ENCODE data around the gene GOLGA6L26.
"Not testable (repeated sequence)": the region's sequence is repeated elsewhere in the genome, so short reads cannot be mapped to it uniquely, and the experiment has no call there.

The GOLGA6L26 gene

GRCh38 chr15:23334096-23334495 lies at the start of gene GOLGA6L26:
Gene GOLGA6L26 (minus strand): TSS chr15:23334196. CDS start chr15:23334135, 61 bp downstream.
- DNase-seq = not testable (repeated sequence)

GRCh38 chr15:23381192-23381591 lies 47.2 kb upstream of the GOLGA6L26 start:
- DNase-seq = not testable (repeated sequence)

GRCh38 chr15:23380700-23381099 lies 46.7 kb upstream of the GOLGA6L26 start:
- DNase-seq = not testable (repeated sequence)

- not testable (repeated sequence) for DNase-seq
These were observed 45.0 kb upstream of the GOLGA6L26 start for GRCh38 chr15:23378946-23379345.

GRCh38 chr15:23374226-23374625 lies 40.2 kb upstream of the GOLGA6L26 start:
- DNase-seq = not testable (repeated sequence)

GRCh38 chr15:23372891-23373600 lies 39.0 kb upstream of the GOLGA6L26 start:
- not testable (repeated sequence) for DNase-seq

- DNase-seq = no peak
These were observed 38.3 kb upstream of the GOLGA6L26 start for GRCh38 chr15:23372284-23372683.

- DNase-seq = not testable (repeated sequence)
These were observed 37.9 kb upstream of the GOLGA6L26 start for GRCh38 chr15:23371868-23372267.

GRCh38 chr15:23371134-23371533 lies 37.1 kb upstream of the GOLGA6L26 start:
- not testable (repeated sequence) for DNase-seq

GRCh38 chr15:23370578-23370977 lies 36.6 kb upstream of the GOLGA6L26 start:
- DNase-seq = no peak

- not testable (repeated sequence) for DNase-seq
These were observed 30.3 kb upstream of the GOLGA6L26 start for GRCh38 chr15:23364261-23364660.

- not testable (repeated sequence) for DNase-seq
These were observed 28.6 kb upstream of the GOLGA6L26 start for GRCh38 chr15:23362622-23363021.

- DNase-seq = not testable (repeated sequence)
These were observed 20.5 kb upstream of the GOLGA6L26 start, which contains the start of gene GOLGA8S for GRCh38 chr15:23354448-23354847. Gene GOLGA8S (plus strand): TSS chr15:23354748. CDS start chr15:23354810, 62 bp downstream.

GRCh38 chr15:23311233-23311632 lies 22.8 kb downstream of the GOLGA6L26 start:
- not testable (repeated sequence) for DNase-seq

- DNase-seq = not testable (repeated sequence)
These were observed 28.1 kb downstream of the GOLGA6L26 start for GRCh38 chr15:23305921-23306320.

GRCh38 chr15:23304805-23305204 lies 29.2 kb downstream of the GOLGA6L26 start:
- not testable (repeated sequence) for DNase-seq

- not testable (repeated sequence) for DNase-seq
These were observed 29.7 kb downstream of the GOLGA6L26 start for GRCh38 chr15:23304267-23304666.

- not testable (repeated sequence) for DNase-seq
These were observed 30.3 kb downstream of the GOLGA6L26 start for GRCh38 chr15:23303654-23304053.

GRCh38 chr15:23303246-23303645 lies 30.8 kb downstream of the GOLGA6L26 start:
- DNase-seq = not testable (repeated sequence)
